GM12878 (cell line): ENCODE measurements around the gene AFF1. TPM values are rescaled to one million over a fixed set of nuclear protein-coding genes. Genes with fewer than 3 reads are reported as not detected.

Experiments
- BACH1 ChIP-seq: fragments of 450-650 bp; IDR thresholded peaks from 2 replicates; pipeline ENCODE4 v1.6.1; 2017; ENCODE audit warnings: mild to moderate bottlenecking, borderline replicate concordance
- CBX3 ChIP-seq: fragments of 200-600 bp; sonication (generic); IDR thresholded peaks from 2 replicates; pipeline ENCODE4 v1.6.1; 2016; ENCODE audit warnings: low read depth, borderline replicate concordance
- CBX5 ChIP-seq: sonication (generic); IDR thresholded peaks from 2 replicates; pipeline ENCODE4 v1.6.1; 2016; ENCODE audit warnings: low read depth, moderate library complexity, mild to moderate bottlenecking, inconsistent platforms
- CREB1 ChIP-seq: IDR thresholded peaks from 2 replicates; pipeline ENCODE4 v1.6.1; 2012; ENCODE audit warnings: low read depth, mild to moderate bottlenecking, inconsistent platforms
- ESRRA ChIP-seq: IDR thresholded peaks from 2 replicates; pipeline ENCODE4 v1.6.1; 2012; ENCODE audit warnings: mild to moderate bottlenecking, low read length, improper control_type of control experiment
- FOXK2 ChIP-seq: fragments of 450-650 bp; IDR thresholded peaks from 2 replicates; pipeline ENCODE4 v1.6.1; 2017; ENCODE audit warnings: mild to moderate bottlenecking, moderate library complexity
- HDAC2 ChIP-seq: fragments of 200-600 bp; sonication (generic); IDR thresholded peaks from 2 replicates; pipeline ENCODE4 v1.6.1; 2017
- HDGF ChIP-seq: fragments of 450-650 bp; IDR thresholded peaks from 2 replicates; pipeline ENCODE4 v1.6.1; 2016; ENCODE audit warnings: antibody characterized with exemption
- IRF3 ChIP-seq: fragments of 450-650 bp; IDR thresholded peaks from 2 replicates; pipeline ENCODE4 v1.6.1; 2014; ENCODE audit warnings: mild to moderate bottlenecking
- JUND ChIP-seq: IDR thresholded peaks from 2 replicates; pipeline ENCODE4 v1.6.1; 2012; ENCODE audit warnings: low read depth, mild to moderate bottlenecking, low read length, improper control_type of control experiment, moderate library complexity
- KDM1A ChIP-seq: fragments of 200-600 bp; sonication (generic); IDR thresholded peaks from 2 replicates; pipeline ENCODE4 v1.6.1; 2016; ENCODE audit warnings: borderline replicate concordance
- MTA2 ChIP-seq: fragments of 450-650 bp; IDR thresholded peaks from 2 replicates; pipeline ENCODE4 v1.6.1; 2016; ENCODE audit warnings: low read depth, mild to moderate bottlenecking, moderate library complexity
- PBX3 ChIP-seq: IDR thresholded peaks from 2 replicates; pipeline ENCODE4 v1.6.1; 2011; ENCODE audit warnings: mild to moderate bottlenecking, low read depth, low read length, moderate library complexity; ENCODE audit not compliant: insufficient replicate concordance
- RBBP5 ChIP-seq: fragments of 200-600 bp; sonication (generic); conservative IDR thresholded peaks from 2 replicates; pipeline ENCODE4 v1.6.1; 2016
- RELA ChIP-seq: fragments of 450-650 bp; IDR thresholded peaks from 2 replicates; pipeline ENCODE4 v1.8.0; 2014; ENCODE audit warnings: borderline replicate concordance; ENCODE audit not compliant: partially characterized antibody
- SMAD1 ChIP-seq: fragments of 450-650 bp; IDR thresholded peaks from 2 replicates; pipeline ENCODE4 v1.6.1; 2018; ENCODE audit warnings: mild to moderate bottlenecking, low read depth; ENCODE audit not compliant: partially characterized antibody
- SMC3 ChIP-seq: IDR thresholded peaks from 2 replicates; pipeline ENCODE4 v1.6.1; 2011; ENCODE audit warnings: low read length, improper control_type of control experiment, borderline replicate concordance
- SPI1 ChIP-seq: IDR thresholded peaks from 2 replicates; pipeline ENCODE4 v1.6.1; 2011; ENCODE audit warnings: low read depth, mild to moderate bottlenecking, low read length, moderate library complexity, borderline replicate concordance; ENCODE audit not compliant: insufficient read depth
- ZNF384 ChIP-seq: IDR thresholded peaks from 2 replicates; pipeline ENCODE4 v1.6.1; 2012; ENCODE audit warnings: low read depth, mild to moderate bottlenecking, low read length, improper control_type of control experiment, borderline replicate concordance
- ZNF622 ChIP-seq: fragments of 450-650 bp; IDR thresholded peaks from 2 replicates; pipeline ENCODE4 v1.6.1; 2017; ENCODE audit warnings: mild to moderate bottlenecking, inconsistent platforms
- polyA plus RNA-seq, 11 experiments: library from polyadenylated mRNA; depleted of rRNA in 4 of 11; unstranded in 6 of 11; stranded (reverse) in 5 of 11; fragments of >200 nt; fragmentation: Nextera tagmentation in 4 of 11; fragmentation: Illumina TruSeq in 1 of 11; extraction: Ambion mirVana in 4 of 11; extraction: Trizol in 1 of 11; gene quantifications; 1 replicate in 1 of 11; 2 replicates in 10 of 11; pipeline versions ENCODE4 v1.2.1 to v1.2.3, GENCODE V29; 2011 to 2016; ENCODE audit warnings: inconsistent platforms in 2 of 11, missing spikeins in 2 of 11, low read depth in 1 of 11
- total RNA-seq, 4 experiments: library from RNA; depleted of rRNA in 3 of 4; stranded (reverse); fragments of >200 nt in 3 of 4; fragmentation: Illumina TruSeq in 1 of 4; extraction: Trizol in 1 of 4; gene quantifications; 2 replicates each; pipeline versions ENCODE4 v1.2.1 to v1.2.3, GENCODE V29; 2013 to 2021
- TF ChIP-seq, protein P1 (sequence below): fragments of 150-350 bp; IDR thresholded peaks from 2 replicates; pipeline ENCODE4 v1.6.1; 2016; ENCODE audit warnings: low read depth, low read length
- TF ChIP-seq, protein P2 (sequence below): fragments of 450-650 bp; formaldehyde crosslinking; IDR thresholded peaks from 2 replicates; pipeline ENCODE4 v1.5.0; 2022; ENCODE audit warnings: mild to moderate bottlenecking, missing genetic modification characterization
- TF ChIP-seq, protein P3 (sequence below): fragments of 450-650 bp; IDR thresholded peaks from 2 replicates; pipeline ENCODE4 v1.6.1; 2017; ENCODE audit warnings: borderline replicate concordance

AFF1 gene
- total and polyA plus RNA-seq, 10 of the 15 experiments (the other 5 are each of a cell fraction or from before 2014, with no cell fraction given) = 3.5 to 56.1 (median 21.5) TPM

DNA sequence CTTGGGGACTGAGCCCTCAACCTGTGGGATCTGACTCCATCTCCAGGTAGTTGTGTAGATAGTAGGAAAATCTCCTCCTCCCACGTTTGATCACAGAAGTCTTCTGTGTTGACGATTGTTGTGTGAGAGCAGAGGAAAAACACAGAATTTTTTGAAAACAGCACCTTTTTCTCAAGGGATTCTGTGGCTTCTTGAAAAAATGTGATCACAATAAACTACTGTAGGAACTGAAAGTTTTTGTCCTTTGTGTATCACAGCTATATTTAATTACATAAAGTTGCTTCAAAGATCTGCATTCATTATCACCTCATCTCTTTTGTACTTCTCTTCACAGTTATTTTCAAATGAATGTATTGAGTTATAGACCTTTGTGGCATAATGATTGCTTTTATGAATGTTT, 85.1 kb downstream of the AFF1 start (continued):
- TF ChIP-seq, protein P1, sequence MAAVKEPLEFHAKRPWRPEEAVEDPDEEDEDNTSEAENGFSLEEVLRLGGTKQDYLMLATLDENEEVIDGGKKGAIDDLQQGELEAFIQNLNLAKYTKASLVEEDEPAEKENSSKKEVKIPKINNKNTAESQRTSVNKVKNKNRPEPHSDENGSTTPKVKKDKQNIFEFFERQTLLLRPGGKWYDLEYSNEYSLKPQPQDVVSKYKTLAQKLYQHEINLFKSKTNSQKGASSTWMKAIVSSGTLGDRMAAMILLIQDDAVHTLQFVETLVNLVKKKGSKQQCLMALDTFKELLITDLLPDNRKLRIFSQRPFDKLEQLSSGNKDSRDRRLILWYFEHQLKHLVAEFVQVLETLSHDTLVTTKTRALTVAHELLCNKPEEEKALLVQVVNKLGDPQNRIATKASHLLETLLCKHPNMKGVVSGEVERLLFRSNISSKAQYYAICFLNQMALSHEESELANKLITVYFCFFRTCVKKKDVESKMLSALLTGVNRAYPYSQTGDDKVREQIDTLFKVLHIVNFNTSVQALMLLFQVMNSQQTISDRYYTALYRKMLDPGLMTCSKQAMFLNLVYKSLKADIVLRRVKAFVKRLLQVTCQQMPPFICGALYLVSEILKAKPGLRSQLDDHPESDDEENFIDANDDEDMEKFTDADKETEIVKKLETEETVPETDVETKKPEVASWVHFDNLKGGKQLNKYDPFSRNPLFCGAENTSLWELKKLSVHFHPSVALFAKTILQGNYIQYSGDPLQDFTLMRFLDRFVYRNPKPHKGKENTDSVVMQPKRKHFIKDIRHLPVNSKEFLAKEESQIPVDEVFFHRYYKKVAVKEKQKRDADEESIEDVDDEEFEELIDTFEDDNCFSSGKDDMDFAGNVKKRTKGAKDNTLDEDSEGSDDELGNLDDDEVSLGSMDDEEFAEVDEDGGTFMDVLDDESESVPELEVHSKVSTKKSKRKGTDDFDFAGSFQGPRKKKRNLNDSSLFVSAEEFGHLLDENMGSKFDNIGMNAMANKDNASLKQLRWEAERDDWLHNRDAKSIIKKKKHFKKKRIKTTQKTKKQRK = no peak
- TF ChIP-seq ESRRA (no peak), RBBP5 (no peak), CBX3 (no peak), PBX3 (no peak), KDM1A (no peak), SPI1 (no peak; the same call in 1 of the 2 replicates), HDAC2 (no peak), CREB1 (no peak), FOXK2 (no peak), ZNF622 (no peak), IRF3 (no peak), MTA2 (peak; percentile 90), CBX5 (no peak), BACH1 (no peak), SMAD1 (no peak), RELA (no peak), HDGF (no peak), ZNF384 (peak; percentile 93), JUND (no peak), SMC3 (no peak; the same call in 1 of the 2 replicates)
- TF ChIP-seq, protein P2, sequence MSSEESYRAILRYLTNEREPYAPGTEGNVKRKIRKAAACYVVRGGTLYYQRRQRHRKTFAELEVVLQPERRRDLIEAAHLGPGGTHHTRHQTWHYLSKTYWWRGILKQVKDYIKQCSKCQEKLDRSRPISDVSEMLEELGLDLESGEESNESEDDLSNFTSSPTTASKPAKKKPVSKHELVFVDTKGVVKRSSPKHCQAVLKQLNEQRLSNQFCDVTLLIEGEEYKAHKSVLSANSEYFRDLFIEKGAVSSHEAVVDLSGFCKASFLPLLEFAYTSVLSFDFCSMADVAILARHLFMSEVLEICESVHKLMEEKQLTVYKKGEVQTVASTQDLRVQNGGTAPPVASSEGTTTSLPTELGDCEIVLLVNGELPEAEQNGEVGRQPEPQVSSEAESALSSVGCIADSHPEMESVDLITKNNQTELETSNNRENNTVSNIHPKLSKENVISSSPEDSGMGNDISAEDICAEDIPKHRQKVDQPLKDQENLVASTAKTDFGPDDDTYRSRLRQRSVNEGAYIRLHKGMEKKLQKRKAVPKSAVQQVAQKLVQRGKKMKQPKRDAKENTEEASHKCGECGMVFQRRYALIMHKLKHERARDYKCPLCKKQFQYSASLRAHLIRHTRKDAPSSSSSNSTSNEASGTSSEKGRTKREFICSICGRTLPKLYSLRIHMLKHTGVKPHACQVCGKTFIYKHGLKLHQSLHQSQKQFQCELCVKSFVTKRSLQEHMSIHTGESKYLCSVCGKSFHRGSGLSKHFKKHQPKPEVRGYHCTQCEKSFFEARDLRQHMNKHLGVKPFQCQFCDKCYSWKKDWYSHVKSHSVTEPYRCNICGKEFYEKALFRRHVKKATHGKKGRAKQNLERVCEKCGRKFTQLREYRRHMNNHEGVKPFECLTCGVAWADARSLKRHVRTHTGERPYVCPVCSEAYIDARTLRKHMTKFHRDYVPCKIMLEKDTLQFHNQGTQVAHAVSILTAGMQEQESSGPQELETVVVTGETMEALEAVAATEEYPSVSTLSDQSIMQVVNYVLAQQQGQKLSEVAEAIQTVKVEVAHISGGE = no peak
- TF ChIP-seq, protein P3, sequence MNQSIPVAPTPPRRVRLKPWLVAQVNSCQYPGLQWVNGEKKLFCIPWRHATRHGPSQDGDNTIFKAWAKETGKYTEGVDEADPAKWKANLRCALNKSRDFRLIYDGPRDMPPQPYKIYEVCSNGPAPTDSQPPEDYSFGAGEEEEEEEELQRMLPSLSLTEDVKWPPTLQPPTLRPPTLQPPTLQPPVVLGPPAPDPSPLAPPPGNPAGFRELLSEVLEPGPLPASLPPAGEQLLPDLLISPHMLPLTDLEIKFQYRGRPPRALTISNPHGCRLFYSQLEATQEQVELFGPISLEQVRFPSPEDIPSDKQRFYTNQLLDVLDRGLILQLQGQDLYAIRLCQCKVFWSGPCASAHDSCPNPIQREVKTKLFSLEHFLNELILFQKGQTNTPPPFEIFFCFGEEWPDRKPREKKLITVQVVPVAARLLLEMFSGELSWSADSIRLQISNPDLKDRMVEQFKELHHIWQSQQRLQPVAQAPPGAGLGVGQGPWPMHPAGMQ = no peak
